Heart left ventricle (tissue), 16 donors: ENCODE data around the gene GHRL. TPM values are rescaled to one million over a fixed set of nuclear protein-coding genes. Genes with fewer than 3 reads are reported as not detected.

Experiments
- ATAC-seq, 4 donors: fragments of 200-7000 bp; cut with Tn5 transposase; one replicate each; pipeline ENCODE4 v1.9.1; 2020 to 2022; ENCODE audit warnings: moderate library complexity in 4 of 4, mild to moderate bottlenecking in 3 of 4, moderate number of reproducible peaks in 1 of 4
- DNase-seq, 5 donors: peaks; one replicate each; pipeline ENCODE4 v3.0.0-alpha.2; 2020
- H3K27ac ChIP-seq, 12 donors: fragments of 200-600 bp; sonication (generic) in 4 of 12; one replicate each; pipeline versions ENCODE4 v1.5.0 to v1.8.0; 2016 to 2022; ENCODE audit warnings: mild to moderate bottlenecking in 2 of 12
- H3K27me3 ChIP-seq, 9 donors: fragments of 200-600 bp; sonication (generic) in 2 of 9; one replicate each; pipeline versions ENCODE4 v1.5.1 to v1.8.0; 2016 to 2022; ENCODE audit warnings: mild to moderate bottlenecking in 3 of 9
- H3K36me3 ChIP-seq, 9 donors: fragments of 200-600 bp; sonication (generic) in 2 of 9; one replicate each; pipeline versions ENCODE4 v1.5.0 to v1.8.0; 2018 to 2022; ENCODE audit warnings: mild to moderate bottlenecking in 2 of 9
- H3K4me1 ChIP-seq, 12 donors: fragments of 200-600 bp; sonication (generic) in 4 of 12; one replicate each; pipeline versions ENCODE4 v1.5.0 to v1.8.0; 2016 to 2022; ENCODE audit warnings: mild to moderate bottlenecking in 3 of 12
- H3K4me3 ChIP-seq, 12 donors: fragments of 200-600 bp; sonication (generic) in 4 of 12; one replicate each; pipeline versions ENCODE4 v1.5.0 to v1.8.0; 2017 to 2022; ENCODE audit warnings: mild to moderate bottlenecking in 9 of 12, moderate library complexity in 4 of 12
- H3K9me3 ChIP-seq, 12 donors: fragments of 200-600 bp; sonication (generic) in 4 of 12; one replicate each; pipeline versions ENCODE4 v1.5.0 to v1.8.0; 2016 to 2022; ENCODE audit warnings: mild to moderate bottlenecking in 1 of 12
- CTCF ChIP-seq, 12 donors: fragments of 200-600 bp; sonication (generic) in 4 of 12; IDR thresholded peaks; one replicate each; pipeline versions ENCODE4 v1.5.0 to v1.8.0; 2018 to 2022; ENCODE audit warnings: antibody characterized with exemption in 12 of 12, mild to moderate bottlenecking in 5 of 12
- POLR2A ChIP-seq, 2 donors: fragments of 450-650 bp; IDR thresholded peaks; one replicate each; pipeline ENCODE4 v1.6.1; 2017; ENCODE audit warnings: antibody characterized with exemption in 2 of 2, mild to moderate bottlenecking in 2 of 2, moderate library complexity in 2 of 2
- whole genome bisulfite sequencing, 4 donors: extraction: QIAGEN DNeasy Blood & Tissue Kit in 2 of 4; methylation state at CpG; one replicate each; pipeline versions ENCODE4 v1.1.5 to v1.1.7; 2013 to 2018; 5-methylcytosine and 5-hydroxymethylcytosine counted together
- intact Hi-C, 10 donors: fragments of 100-400 bp; cut with DNase I; formaldehyde crosslinking; loops; one replicate each; pipeline versions ENCODE4 v1.11.1 to v1.14.2; 2022
- microRNA counts, 2 donors: library from miRNA; unstranded; fragments of <30 nt; microRNA quantifications; one replicate each; lab custom pipeline; 2016
- microRNA-seq, 4 donors: library from miRNA; unstranded; fragments of <30 nt; microRNA quantifications; one replicate each; pipeline versions ENCODE4 to v1.2.0, GENCODE V29; 2017 to 2020
- polyA plus RNA-seq, 2 donors: library from polyadenylated mRNA; stranded (reverse); fragments of 200-250 nt; gene quantifications; one replicate each; pipeline ENCODE4 v1.2.3, GENCODE V29; 2013
- total RNA-seq, 9 donors: library from RNA; depleted of rRNA in 2 of 9; stranded (reverse); fragments of >200 nt in 2 of 9; fragmentation: NEBNext Ultra II Directional in 3 of 9; extraction: Animal tissue kit (Norgen Biotek cat#: 25700) in 3 of 9; gene quantifications; one replicate each; pipeline versions ENCODE4 v1.1.0 to v1.2.4, GENCODE V29; 2016 to 2023
- donor health status: ischemic (EF 13 %, LVEDD 7.1; RV severe dilation, severe dysfunction).
- donor health status: healthy with polysubstance abuse.
- donor health status: DM: no; HTN: yes; CAD: no.
- donor health status: DM: no; HTN: no; CAD: no.
- donor health status: ischemic (EF 25% LVEDD 6.9; RV normal size, moderate dysfunction).
- donor health status: ischemic (EF 25% LVEDD 5.7; RV mildly dilated, moderate dysfunction).
- donor health status: healthy.
- donor health status: DM: yes; HTN: yes; CAD: no.
- donor health status: ischemic (EF 35%, LVEDD 5.7; RV mildly dilated, moderate dysfunction).
- donor health status: nonischemic (EF 11% LVEDD 7.7; RV severe dilation, severe dysfunction).
- donor health status: DM: yes; HTN: yes; CAD: no.
- donor health status: PGD.
- donor health status: ischemic (EF 29% LVEDD 5.4; RV normal size, mild dysfunction).
- donor health status: nonischemic (EF 23%, LVEDD 6.1; RV moderate dilation, normal function).

Gene GHRL
- total and polyA plus RNA-seq, 11 donors, result 0.18 to 2.1 (median 0.61) TPM; not detected in 6

GRCh38 chr3:10238345-10239183 lies 54.2 kb downstream of the GHRL start:
- H3K4me1 ChIP-seq, result peaks cover 0 to 36% (median 0%) of the 10 kb centered on the region in 12 donors
- TF ChIP-seq CTCF (IDR thresholded peaks at IDR 0.05) (no peak), POLR2A (IDR thresholded peaks at IDR 0.05) (no peak)
- no peaks in the 10 kb centered on the region for H3K27me3 ChIP-seq
- 84 to 90% (median 87%) methylated on average over 15 of the region's 15 CpGs for WGBS, 4 donors
- no peak overlapping the region for H3K27ac ChIP-seq
- no peak for DNase-seq
- ATAC-seq, result peak in 1 of 4 donors; percentile 33
- no peak overlapping the region for H3K4me3 ChIP-seq
- intact Hi-C loops, result no loop called here
- H3K9me3 ChIP-seq, result no peaks in the 10 kb centered on the region
- H3K36me3 ChIP-seq, result peaks cover 0 to 43% (median 9%) of the 10 kb centered on the region in 9 donors

MicroRNAs within 50 kb of the gene (microRNA counts, 767-probe panel; counts per million panel counts)
- microRNA hsa-miR-378b (lab: Ali Mortazavi, UCI), result 1,472 to 1,960 counts per million in 2 donors

Small RNAs within 50 kb of the gene (microRNA-seq; reads per million reads assigned to microRNA genes)
- 0.21 to 8.4 (median 6.4) reads per million in 4 donors for gene MIR378B

Other genes with a start within 250 kb of the GHRL start
- gene FANCD2OS, start 184.7 kb downstream of the GHRL start, total RNA-seq, result not detected
- gene FANCD2OS, start 184.7 kb downstream of the GHRL start, polyA plus RNA-seq, result not detected
- 100 to 1,000 TPM in 3 of 9 donors, 10 to 100 TPM in 6; 69.8 to 109 (median 89.8) TPM for gene BRK1, start 177.3 kb downstream of the GHRL start, total RNA-seq
- gene BRK1, start 177.3 kb downstream of the GHRL start, polyA plus RNA-seq, result 100 to 1,000 TPM in 1 of 2 donors, 10 to 100 TPM in 1; 85.5 to 159 TPM
- 10 to 100 TPM in 7 of 9 donors, 1 to 10 TPM in 2; 8.8 to 23.2 (median 12.1) TPM for gene VHL, start 151.2 kb downstream of the GHRL start, total RNA-seq
- 10 to 100 TPM; 10.6 to 13.9 TPM for gene VHL, start 151.2 kb downstream of the GHRL start, polyA plus RNA-seq
- gene IRAK2, start 128.0 kb downstream of the GHRL start, total RNA-seq, result 1 to 10 TPM in 7 of 9 donors, under 1 TPM in 2; 0.70 to 6.3 (median 1.5) TPM
- gene IRAK2, start 128.0 kb downstream of the GHRL start, polyA plus RNA-seq, result 1 to 10 TPM in 1 of 2 donors, under 1 TPM in 1; 0.46 to 1.4 TPM
- gene TATDN2, start 44.5 kb downstream of the GHRL start, total RNA-seq, result 10 to 100 TPM; 10.1 to 26.6 (median 16.8) TPM
- gene TATDN2, start 44.5 kb downstream of the GHRL start, polyA plus RNA-seq, result 10 to 100 TPM in 1 of 2 donors, 1 to 10 TPM in 1; 8.6 to 31.6 TPM
- gene SEC13, start 28.2 kb upstream of the GHRL start, total RNA-seq, result 10 to 100 TPM; 49.7 to 73.6 (median 56.9) TPM
- gene SEC13, start 28.2 kb upstream of the GHRL start, polyA plus RNA-seq, result 100 to 1,000 TPM in 1 of 2 donors, 10 to 100 TPM in 1; 49.2 to 164 TPM
- gene ATP2B2, start 212.6 kb upstream of the GHRL start, total RNA-seq, result under 1 TPM in 6 of 9 donors, not detected in 3; 0.07 to 0.35 (median 0.16) TPM
- under 1 TPM; 0.01 to 0.08 TPM for gene ATP2B2, start 212.6 kb upstream of the GHRL start, polyA plus RNA-seq